WERI-Rb-1 (cell line): Measurements from ENCODE around the gene TENT4A.
"Not testable (repeated sequence)": the region's sequence is repeated elsewhere in the genome, so short reads cannot be mapped to it uniquely, and the experiment has no call there.

Experiments
- DNase-seq: peaks from one replicate; pipeline ENCODE4 v3.0.0-alpha.2; 2020
- H3K27ac ChIP-seq: fragments of 250-450 bp; sonication (Bioruptor Pico); 2 replicates; pipeline ENCODE4 v1.5.1; 2020; ENCODE audit warnings: mild to moderate bottlenecking, moderate library complexity
- H3K27me3 ChIP-seq: fragments of 250-450 bp; sonication (Bioruptor Pico); 2 replicates; pipeline ENCODE4 v1.5.1; 2021; ENCODE audit warnings: mild to moderate bottlenecking, low read depth, moderate library complexity; ENCODE audit not compliant: insufficient read depth, severe bottlenecking
- H3K36me3 ChIP-seq: fragments of 250-450 bp; sonication (Bioruptor Pico); 2 replicates; pipeline ENCODE4 v1.5.1; 2020; ENCODE audit warnings: mild to moderate bottlenecking, moderate library complexity
- H3K4me3 ChIP-seq: 2 replicates; pipeline ENCODE4 v1.5.1; 2011; ENCODE audit warnings: low read depth, mild to moderate bottlenecking, control low read depth, low read length
- H3K9me3 ChIP-seq: fragments of 250-450 bp; sonication (Bioruptor Pico); 2 replicates; pipeline ENCODE4 v1.5.1; 2021; ENCODE audit warnings: mild to moderate bottlenecking, moderate library complexity; ENCODE audit not compliant: severe bottlenecking
- CTCF ChIP-seq: IDR thresholded peaks from 2 replicates; pipeline ENCODE4 v1.5.1; 2011; ENCODE audit warnings: low read depth, mild to moderate bottlenecking, control low read depth, inconsistent platforms, low read length

Gene TENT4A

DNA sequence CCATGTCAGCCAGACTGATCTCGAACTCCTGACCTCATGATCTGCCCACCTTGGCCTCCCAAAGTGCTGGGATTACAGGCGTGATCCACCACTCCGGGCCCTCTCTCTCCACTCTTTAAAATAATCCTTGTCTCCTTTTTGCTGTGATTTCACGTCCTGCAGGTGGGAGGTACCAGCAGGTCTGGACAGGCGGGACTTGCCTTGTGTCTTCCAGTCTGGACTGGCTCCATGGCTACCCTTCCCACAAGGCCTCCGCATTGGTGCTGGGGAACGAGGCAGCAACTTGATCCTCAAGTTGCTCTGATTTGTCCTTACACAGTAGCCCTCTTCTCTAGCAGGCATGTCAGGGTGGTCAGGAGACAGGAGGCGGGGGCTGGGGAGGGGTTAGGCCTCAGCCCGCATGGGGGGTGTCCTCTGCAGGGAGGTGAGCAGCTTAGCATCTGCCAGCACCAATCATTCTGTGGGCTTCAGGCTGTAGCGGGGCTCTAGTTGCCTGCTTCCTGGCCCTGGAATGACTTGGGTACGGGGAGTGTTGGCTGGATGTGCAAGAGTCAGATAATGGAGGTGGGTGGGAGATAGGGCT, 54.3 kb downstream of the TENT4A start:
- peaks cover 6% of the 10 kb centered on the region for H3K9me3 ChIP-seq
- H3K4me3 ChIP-seq, result no peak overlapping the region
- H3K36me3 ChIP-seq, result no peaks in the 10 kb centered on the region
- H3K27ac ChIP-seq, result no peak overlapping the region
- TF ChIP-seq CTCF, result no peak
- no peaks in the 10 kb centered on the region for H3K27me3 ChIP-seq
- peak; percentile 40 for DNase-seq

- Histone ChIP-seq H3K27ac (no peak overlapping the region), H3K9me3 (peaks cover 7% of the 10 kb centered on the region), H3K36me3 (no peaks in the 10 kb centered on the region), H3K4me3 (no peak overlapping the region), H3K27me3 (no peaks in the 10 kb centered on the region)
- TF ChIP-seq CTCF, result peak; percentile 47
- DNase-seq, result peak; percentile 51
These were observed 55.5 kb downstream of the TENT4A start for GRCh38 chr5:6768590-6769230.

DNA sequence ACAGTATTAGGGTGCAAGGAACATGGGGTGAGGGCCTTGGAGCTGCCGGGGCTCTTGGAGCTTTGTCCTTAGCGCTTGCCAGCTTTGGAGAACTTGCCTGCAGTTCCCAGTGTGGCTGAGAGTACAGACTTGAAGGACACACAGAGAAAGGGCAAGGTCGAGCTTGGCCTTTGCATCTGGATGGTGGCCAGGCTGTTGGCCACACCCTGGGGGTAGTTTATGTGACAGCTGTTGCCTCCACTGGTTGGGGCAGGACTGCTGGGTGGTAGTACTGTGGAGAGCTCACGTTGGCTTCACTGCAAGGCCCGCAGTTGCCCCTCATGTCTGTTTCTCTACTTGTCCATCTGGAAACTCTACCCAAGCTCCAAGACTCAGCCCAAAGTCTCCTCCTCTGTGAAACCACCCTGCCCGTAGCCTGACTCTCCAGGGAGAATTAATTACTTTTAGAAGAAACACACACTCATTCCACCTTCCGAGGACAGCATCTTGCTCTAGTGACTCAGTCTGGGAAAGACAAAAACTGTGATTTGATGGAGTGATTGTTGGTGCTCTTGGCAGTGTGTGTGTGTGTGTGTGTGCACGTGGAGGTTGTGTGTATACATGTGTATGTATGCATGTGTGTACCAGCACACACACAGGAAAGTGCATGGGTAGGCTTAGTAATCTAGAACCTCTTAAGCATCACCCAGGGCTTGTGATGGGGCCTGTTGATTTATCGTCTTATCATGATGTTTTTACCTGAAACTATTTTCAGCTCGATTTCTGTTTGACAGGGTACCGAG, 57.8 kb downstream of the TENT4A start:
- Histone ChIP-seq H3K27ac (no peak overlapping the region), H3K36me3 (no peaks in the 10 kb centered on the region), H3K4me3 (no peak overlapping the region), H3K27me3 (no peaks in the 10 kb centered on the region), H3K9me3 (peaks cover 7% of the 10 kb centered on the region)
- TF ChIP-seq CTCF, result no peak
- no peak for DNase-seq

DNA sequence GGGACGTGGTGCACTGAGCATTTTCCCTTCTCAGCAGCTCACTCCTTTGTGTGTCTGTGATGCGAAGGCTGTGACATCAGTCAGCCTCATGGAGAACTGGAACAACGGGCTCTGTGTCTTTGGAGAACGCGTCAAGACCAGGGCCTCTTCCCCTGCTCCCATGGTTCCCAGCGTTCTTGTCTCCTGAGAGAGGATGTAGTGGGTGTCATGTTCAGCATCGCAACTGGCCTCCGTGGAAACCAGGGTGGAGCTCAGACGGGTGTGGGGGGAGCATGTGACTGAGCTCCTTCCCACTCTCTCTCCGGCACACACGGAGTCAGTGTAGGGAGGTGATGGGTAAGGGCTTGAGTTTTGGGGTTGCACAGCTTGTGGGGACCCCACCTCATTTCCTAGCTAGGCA, 59.7 kb downstream of the TENT4A start:
- TF ChIP-seq CTCF, result no peak
- no peak for DNase-seq
- Histone ChIP-seq H3K9me3 (peaks cover 7% of the 10 kb centered on the region), H3K27me3 (no peaks in the 10 kb centered on the region), H3K4me3 (no peak overlapping the region), H3K27ac (no peak overlapping the region), H3K36me3 (no peaks in the 10 kb centered on the region)

GRCh38 chr5:6773342-6774035, 60.3 kb downstream of the TENT4A start:
- H3K9me3 ChIP-seq, result peaks cover 7% of the 10 kb centered on the region
- H3K4me3 ChIP-seq, result no peak overlapping the region
- no peaks in the 10 kb centered on the region for H3K36me3 ChIP-seq
- no peak for DNase-seq
- H3K27ac ChIP-seq, result no peak overlapping the region
- no peaks in the 10 kb centered on the region for H3K27me3 ChIP-seq
- TF ChIP-seq CTCF, result no peak

DNA sequence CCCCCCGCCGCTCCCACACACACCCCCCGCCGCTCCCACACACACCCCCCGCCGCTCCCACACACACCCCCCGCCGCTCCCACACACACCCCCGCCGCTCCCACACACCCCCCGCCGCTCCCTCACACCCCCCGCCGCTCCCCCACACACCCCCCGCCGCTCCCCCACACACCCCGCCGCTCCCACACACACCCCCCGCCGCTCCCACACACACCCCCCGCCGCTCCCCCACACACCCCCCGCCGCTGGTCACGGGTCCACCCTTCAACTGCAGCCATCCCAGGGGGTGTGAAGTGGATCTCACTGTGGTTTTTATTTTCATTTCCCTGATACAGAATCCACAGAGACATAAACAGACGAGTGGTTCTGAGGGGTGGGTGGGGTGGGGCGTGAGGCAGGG, 61.0 kb downstream of the TENT4A start:
- H3K9me3 ChIP-seq, H3K27me3 ChIP-seq, H3K36me3 ChIP-seq, H3K4me3 ChIP-seq, H3K27ac ChIP-seq, DNase-seq: not testable (repeated sequence)
